Measurements from ENCODE around the gene GLIPR2. TPM values are rescaled to one million over a fixed set of nuclear protein-coding genes. Genes with fewer than 3 reads are reported as not detected.
"Not testable (repeated sequence)": the region's sequence is repeated elsewhere in the genome, so short reads cannot be mapped to it uniquely, and the experiment has no call there.

The GLIPR2 gene
- total RNA-seq, 1 donor from 2014 or later = 54.4 TPM

- H3K9me3 ChIP-seq = no peaks in the 10 kb centered on the region
- no peaks in the 10 kb centered on the region for H3K4me1 ChIP-seq
- DNase-seq (ENCODE audit: low spot score in 2 of 2) = no peak
- no peak overlapping the region for H3K27ac ChIP-seq
- no peaks in the 10 kb centered on the region for H3K27me3 ChIP-seq
- H3K36me3 ChIP-seq = peaks cover 0 to 3% of the 10 kb centered on the region in 2 donors
- no peak for TF ChIP-seq CTCF (IDR thresholded peaks at IDR 0.05)
- intact Hi-C loops (cut with DNase I) = no loop called here
- H3K4me3 ChIP-seq = no peak overlapping the region
Observed at GRCh38 chr9:36129139-36129538, 7.4 kb upstream of the GLIPR2 start.

GRCh38 chr9:36131666-36132065 lies 4.9 kb upstream of the GLIPR2 start:
- H3K9me3 ChIP-seq; H3K4me3 ChIP-seq; H3K4me1 ChIP-seq; H3K36me3 ChIP-seq; intact Hi-C loops (cut with DNase I); DNase-seq (ENCODE audit: low spot score in 2 of 2); H3K27me3 ChIP-seq: not testable (repeated sequence)
- H3K27ac ChIP-seq = peak overlapping the region in 1 of 2 donors; percentile 24

- intact Hi-C loops (cut with DNase I) = no loop called here
- no peak for DNase-seq (ENCODE audit: low spot score in 2 of 2)
- Histone ChIP-seq H3K27ac (peak overlapping the region in 1 of 2 donors; percentile 24), H3K36me3 (no peaks in the 10 kb centered on the region), H3K4me3 (no peak overlapping the region), H3K9me3 (no peaks in the 10 kb centered on the region), H3K27me3 (no peaks in the 10 kb centered on the region), H3K4me1 (no peaks in the 10 kb centered on the region)
- no peak for TF ChIP-seq CTCF (IDR thresholded peaks at IDR 0.05)
Observed at GRCh38 chr9:36132086-36132485, 4.4 kb upstream of the GLIPR2 start.

GRCh38 chr9:36134761-36135505 lies 1.6 kb upstream of the GLIPR2 start:
- DNase-seq (ENCODE audit: low spot score in 2 of 2) = no peak
- Histone ChIP-seq H3K27me3 (no peaks in the 10 kb centered on the region), H3K4me1 (peaks cover 0 to 14% of the 10 kb centered on the region in 2 donors), H3K27ac (no peak overlapping the region), H3K9me3 (no peaks in the 10 kb centered on the region), H3K4me3 (no peak overlapping the region), H3K36me3 (no peaks in the 10 kb centered on the region)
- TF ChIP-seq CTCF (IDR thresholded peaks at IDR 0.05) = no peak
- intact Hi-C loops (cut with DNase I) = no loop called here

- Histone ChIP-seq H3K27me3 (no peaks in the 10 kb centered on the region), H3K27ac (peak overlapping the region in 1 of 2 donors; percentile 78), H3K36me3 (no peaks in the 10 kb centered on the region), H3K9me3 (no peaks in the 10 kb centered on the region), H3K4me3 (peak overlapping the region; percentile 84 to 90), H3K4me1 (peaks cover 0 to 16% of the 10 kb centered on the region in 2 donors)
- DNase-seq (ENCODE audit: low spot score in 2 of 2) = peak in 1 of 2 donors; percentile 62
- no peak for TF ChIP-seq CTCF (IDR thresholded peaks at IDR 0.05)
- intact Hi-C loops (cut with DNase I) = loop anchor here (1.0 kb wide), 2 partner anchors 30 to 33 kb away; no protein-coding TSS in a partner anchor
Observed at GRCh38 chr9:36135741-36136271, 727 bp upstream of the GLIPR2 start.

- peaks cover 0 to 17% of the 10 kb centered on the region in 2 donors for H3K4me1 ChIP-seq
- H3K4me3 ChIP-seq = peak overlapping the region; percentile 84 to 90
- intact Hi-C loops (cut with DNase I) = loop anchor here (1.0 kb wide), 3 partner anchors 29 to 53 kb away; partner anchors contain the start of gene CLTA
- peak overlapping the region; percentile 71 to 78 for H3K27ac ChIP-seq
- TF ChIP-seq CTCF (IDR thresholded peaks at IDR 0.05) = no peak
- no peaks in the 10 kb centered on the region for H3K27me3 ChIP-seq
- H3K9me3 ChIP-seq = no peaks in the 10 kb centered on the region
- H3K36me3 ChIP-seq = no peaks in the 10 kb centered on the region
- DNase-seq (ENCODE audit: low spot score in 2 of 2) = no peak
Observed at GRCh38 chr9:36136894-36137391, 410 bp downstream of the GLIPR2 start.
